Effector CD8-positive, alpha-beta T cell (primary cell): ENCODE data around the gene FBXO44.
A peak's percentile ranks its signal among the peaks of the same experiment; 100 is the strongest.

Experiments used
- DNase-seq: peaks from one replicate; lab custom pipeline; 2025; lab: John Stamatoyannopoulos, UW

Gene FBXO44

GRCh38 chr1:11659748-11660147 lies 5.1 kb downstream of the FBXO44 start:
- DNase-seq, result no peak

GRCh38 chr1:11661103-11661502 lies 6.4 kb downstream of the FBXO44 start:
- no peak for DNase-seq

- DNase-seq, result peak; percentile 9
These were observed 9.8 kb downstream of the FBXO44 start for GRCh38 chr1:11664336-11665065.

GRCh38 chr1:11668516-11668915 lies 13.8 kb downstream of the FBXO44 start:
- DNase-seq, result no peak

- no peak for DNase-seq
These were observed 16.1 kb downstream of the FBXO44 start for GRCh38 chr1:11670747-11671146.

GRCh38 chr1:11671205-11671543 lies 16.5 kb downstream of the FBXO44 start:
- DNase-seq, result no peak

- no peak for DNase-seq
These were observed 17.0 kb downstream of the FBXO44 start for GRCh38 chr1:11671544-11672286.

GRCh38 chr1:11673089-11673769 lies 18.6 kb downstream of the FBXO44 start:
- no peak for DNase-seq

- no peak for DNase-seq
These were observed 19.8 kb downstream of the FBXO44 start for GRCh38 chr1:11674488-11674887.

GRCh38 chr1:11675325-11675724 lies 20.6 kb downstream of the FBXO44 start:
- DNase-seq, result no peak

GRCh38 chr1:11676386-11677103 lies 21.9 kb downstream of the FBXO44 start:
- no peak for DNase-seq

- no peak for DNase-seq
These were observed 23.8 kb downstream of the FBXO44 start for GRCh38 chr1:11678442-11678841.

- DNase-seq, result no peak
These were observed 25.8 kb downstream of the FBXO44 start for GRCh38 chr1:11680270-11681070.

- DNase-seq, result peak; percentile 86
These were observed 26.5 kb downstream of the FBXO44 start, which contains the start of gene MAD2L2 for GRCh38 chr1:11681071-11681771. Gene MAD2L2 (minus strand): TSS chr1:11681148. CDS start chr1:11680601, 547 bp downstream.

- no peak for DNase-seq
These were observed 27.7 kb downstream of the FBXO44 start for GRCh38 chr1:11682287-11682771.

- DNase-seq, result no peak
These were observed 28.1 kb downstream of the FBXO44 start for GRCh38 chr1:11682799-11683198.

GRCh38 chr1:11684070-11684469 lies 29.4 kb downstream of the FBXO44 start:
- no peak for DNase-seq

GRCh38 chr1:11685210-11685752 lies 30.6 kb downstream of the FBXO44 start:
- no peak for DNase-seq

- DNase-seq, result no peak
These were observed 33.8 kb downstream of the FBXO44 start for GRCh38 chr1:11688506-11688905.
